Measurements from ENCODE around the gene TMEM9B.

Gene TMEM9B

DNA sequence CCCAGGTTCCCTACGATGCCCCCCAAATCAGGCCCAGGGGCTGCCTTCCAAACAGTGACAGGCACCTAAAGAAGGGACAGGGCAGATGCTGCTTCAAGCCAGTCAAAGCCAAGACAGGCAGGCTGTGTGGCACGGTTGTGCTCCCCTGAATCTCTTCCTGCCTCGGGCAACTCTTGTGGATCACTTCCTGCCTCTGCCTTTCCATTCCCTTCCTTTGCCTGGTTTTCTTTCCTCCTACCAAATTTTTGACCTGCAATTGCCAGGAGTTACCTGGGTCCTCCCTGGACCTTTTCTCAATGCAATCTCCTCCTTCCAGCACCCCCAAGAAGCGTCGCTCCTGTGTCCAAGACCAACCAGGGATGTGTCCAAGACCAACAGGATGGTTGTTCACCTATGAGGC lies 37.0 kb downstream of the TMEM9B start:
- Histone ChIP-seq H3K9ac (ENCODE audit: low read depth, low read length) (no peak overlapping the region), H3K27me3 (ENCODE audit: insufficient read depth, low read length) (no peaks in the 10 kb centered on the region), H3K4me1 (ENCODE audit: insufficient read depth, low read length) (0 out of 2 replicates have a peak, but pooled peaks cover under 1% of the 10 kb centered on the region), H3K36me3 (ENCODE audit: insufficient read depth, low read length) (peaks cover 12% of the 10 kb centered on the region), H3K9me3 (ENCODE audit: insufficient read depth, low read depth, low read length) (no peaks in the 10 kb centered on the region), H3K27ac (ENCODE audit: low read depth, low read length) (no peak overlapping the region), H3K4me3 (ENCODE audit: low read length) (no peak overlapping the region)
- 91% methylated on average over 5 of the region's 5 CpGs for WGBS

DNA sequence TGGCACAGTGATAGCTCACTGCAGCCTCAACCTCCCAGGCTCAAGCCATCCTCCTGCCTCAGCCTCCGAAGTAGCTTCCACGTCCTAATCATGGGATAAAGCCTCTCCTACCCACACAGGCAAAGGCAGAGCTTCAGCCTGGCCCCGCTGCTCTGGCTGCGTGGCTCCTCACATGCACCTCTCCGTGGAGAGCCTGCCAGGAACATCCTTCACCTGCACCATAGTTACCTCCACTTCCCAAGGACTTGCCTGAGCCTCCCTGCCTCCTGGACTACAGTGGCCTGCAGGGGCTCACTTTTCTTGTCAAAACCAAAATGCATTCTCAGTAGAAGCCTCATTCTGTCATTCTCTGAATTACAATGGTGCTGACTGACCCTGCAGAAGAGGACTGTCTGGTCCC lies 38.0 kb downstream of the TMEM9B start:
- 93% methylated on average over 5 of the region's 5 CpGs for WGBS
- Histone ChIP-seq H3K4me3 (ENCODE audit: low read length) (no peak overlapping the region), H3K27ac (ENCODE audit: low read depth, low read length) (no peak overlapping the region), H3K9ac (ENCODE audit: low read depth, low read length) (no peak overlapping the region), H3K27me3 (ENCODE audit: insufficient read depth, low read length) (no peaks in the 10 kb centered on the region), H3K36me3 (ENCODE audit: insufficient read depth, low read length) (peaks cover 22% of the 10 kb centered on the region), H3K9me3 (ENCODE audit: insufficient read depth, low read depth, low read length) (no peaks in the 10 kb centered on the region), H3K4me1 (ENCODE audit: insufficient read depth, low read length) (no peaks in the 10 kb centered on the region)

DNA sequence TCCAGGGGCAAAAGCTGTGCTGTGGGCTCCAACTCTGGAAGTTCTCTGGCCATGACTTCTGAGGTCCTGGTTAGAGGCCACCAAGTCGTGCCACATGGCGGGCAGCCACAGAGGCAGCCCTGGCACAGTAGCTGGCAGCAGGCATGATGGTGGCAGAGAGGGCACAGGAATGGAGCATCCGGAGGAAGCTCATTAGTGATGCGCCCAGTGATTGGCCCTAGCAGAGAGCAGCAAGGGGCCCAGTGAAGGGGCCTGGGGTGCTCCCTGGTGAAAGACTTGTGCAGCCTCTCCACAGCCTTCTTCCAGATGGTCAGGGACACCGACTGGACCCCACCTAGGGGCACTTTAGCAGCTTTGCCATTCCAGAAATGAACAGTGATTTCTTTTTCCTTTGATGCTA lies 38.5 kb downstream of the TMEM9B start:
- Histone ChIP-seq H3K27me3 (ENCODE audit: insufficient read depth, low read length) (no peaks in the 10 kb centered on the region), H3K9me3 (ENCODE audit: insufficient read depth, low read depth, low read length) (no peaks in the 10 kb centered on the region), H3K27ac (ENCODE audit: low read depth, low read length) (no peak overlapping the region), H3K9ac (ENCODE audit: low read depth, low read length) (no peak overlapping the region), H3K4me1 (ENCODE audit: insufficient read depth, low read length) (no peaks in the 10 kb centered on the region), H3K36me3 (ENCODE audit: insufficient read depth, low read length) (peaks cover 27% of the 10 kb centered on the region), H3K4me3 (ENCODE audit: low read length) (no peak overlapping the region)
- 94% methylated on average over 5 of the region's 5 CpGs for WGBS

DNA sequence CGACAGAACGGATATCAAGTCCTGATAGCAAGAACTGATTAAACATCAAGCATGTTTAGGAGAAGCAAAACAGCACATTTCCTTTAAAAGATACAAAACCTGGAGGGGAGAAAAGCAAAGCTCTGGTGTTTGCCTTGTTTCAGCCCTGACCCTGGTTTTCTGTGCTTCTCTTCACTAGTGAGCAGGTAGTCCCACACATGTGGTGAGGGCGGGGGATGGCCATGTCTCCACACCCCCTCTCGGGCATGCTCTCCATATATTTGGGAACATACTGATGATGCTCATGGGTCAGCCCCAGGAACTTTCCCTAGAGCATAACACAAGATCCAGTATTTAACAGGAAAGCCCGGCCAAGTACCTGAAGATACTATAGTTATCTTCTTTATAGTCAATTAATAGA lies 41.6 kb downstream of the TMEM9B start:
- Histone ChIP-seq H3K9me3 (ENCODE audit: insufficient read depth, low read depth, low read length) (no peaks in the 10 kb centered on the region), H3K27ac (ENCODE audit: low read depth, low read length) (no peak overlapping the region; the same call in 1 of the 2 replicates), H3K9ac (ENCODE audit: low read depth, low read length) (no peak overlapping the region), H3K4me3 (ENCODE audit: low read length) (no peak overlapping the region), H3K27me3 (ENCODE audit: insufficient read depth, low read length) (no peaks in the 10 kb centered on the region), H3K4me1 (ENCODE audit: insufficient read depth, low read length) (peaks cover 5% of the 10 kb centered on the region; the same call in 1 of the 2 replicates), H3K36me3 (ENCODE audit: insufficient read depth, low read length) (peaks cover 55% of the 10 kb centered on the region)
- 89% methylated on average over 4 of the region's 5 CpGs for WGBS

DNA sequence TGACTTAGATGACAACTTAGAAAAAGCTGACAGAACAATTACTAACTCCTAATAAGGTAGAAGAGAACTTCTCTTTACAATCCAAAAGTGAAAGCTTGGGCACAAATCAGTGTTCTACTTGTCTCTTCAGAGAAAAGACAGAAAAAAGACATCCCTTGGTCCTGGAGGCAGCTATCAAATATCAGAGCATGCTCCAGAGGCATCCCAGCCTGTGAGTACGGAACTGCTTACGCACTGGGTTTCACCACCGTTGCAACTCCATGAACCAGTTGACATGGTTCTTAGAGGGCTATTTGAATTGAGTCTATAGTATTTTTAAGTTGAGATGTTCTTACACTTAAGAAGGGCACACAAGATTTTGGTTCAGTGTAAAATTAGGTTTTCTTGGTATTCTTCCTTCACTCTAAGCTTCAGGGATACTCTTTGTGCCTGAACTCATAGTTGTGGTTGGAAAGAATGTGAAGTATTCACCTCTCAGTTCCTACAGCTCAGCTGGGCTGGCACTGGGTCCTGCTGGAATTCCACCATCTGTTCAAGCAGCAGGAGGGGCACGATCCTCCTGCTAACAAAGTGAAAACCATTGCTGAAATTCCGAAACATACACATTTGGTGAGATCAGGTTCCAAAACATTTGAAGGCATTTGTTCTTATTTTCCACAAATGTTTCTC lies 47.0 kb downstream of the TMEM9B start:
- Histone ChIP-seq H3K9ac (ENCODE audit: low read depth, low read length) (peak overlapping the region; percentile 21; the same call in 1 of the 2 replicates), H3K9me3 (ENCODE audit: insufficient read depth, low read depth, low read length) (no peaks in the 10 kb centered on the region), H3K36me3 (ENCODE audit: insufficient read depth, low read length) (peaks cover 68% of the 10 kb centered on the region), H3K27me3 (ENCODE audit: insufficient read depth, low read length) (no peaks in the 10 kb centered on the region), H3K27ac (ENCODE audit: low read depth, low read length) (peak overlapping the region; percentile 75), H3K4me1 (ENCODE audit: insufficient read depth, low read length) (peaks cover 14% of the 10 kb centered on the region; the same call in 1 of the 2 replicates), H3K4me3 (ENCODE audit: low read length) (no peak overlapping the region; the same call in 1 of the 2 replicates)
- 83% methylated on average over 5 of the region's 5 CpGs for WGBS

DNA sequence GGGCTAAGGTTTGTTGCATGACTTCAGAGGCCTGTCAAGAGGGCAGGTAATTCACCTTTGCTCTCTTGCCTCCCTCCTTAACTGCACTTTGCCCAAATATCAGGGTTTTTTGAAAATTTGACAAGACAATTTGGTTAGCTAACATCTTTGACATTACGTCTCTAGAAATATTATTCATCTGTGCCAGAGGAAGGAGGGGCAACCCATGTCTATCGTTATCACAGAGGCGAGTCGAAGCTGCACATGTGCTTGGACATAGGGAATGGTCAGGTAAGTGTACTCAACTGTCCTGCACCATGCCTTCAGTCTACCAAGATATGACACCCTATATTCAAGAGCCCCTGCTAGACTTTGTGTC lies 49.6 kb downstream of the TMEM9B start:
- no peak overlapping the region for H3K27ac ChIP-seq (ENCODE audit: low read depth, low read length)

DNA sequence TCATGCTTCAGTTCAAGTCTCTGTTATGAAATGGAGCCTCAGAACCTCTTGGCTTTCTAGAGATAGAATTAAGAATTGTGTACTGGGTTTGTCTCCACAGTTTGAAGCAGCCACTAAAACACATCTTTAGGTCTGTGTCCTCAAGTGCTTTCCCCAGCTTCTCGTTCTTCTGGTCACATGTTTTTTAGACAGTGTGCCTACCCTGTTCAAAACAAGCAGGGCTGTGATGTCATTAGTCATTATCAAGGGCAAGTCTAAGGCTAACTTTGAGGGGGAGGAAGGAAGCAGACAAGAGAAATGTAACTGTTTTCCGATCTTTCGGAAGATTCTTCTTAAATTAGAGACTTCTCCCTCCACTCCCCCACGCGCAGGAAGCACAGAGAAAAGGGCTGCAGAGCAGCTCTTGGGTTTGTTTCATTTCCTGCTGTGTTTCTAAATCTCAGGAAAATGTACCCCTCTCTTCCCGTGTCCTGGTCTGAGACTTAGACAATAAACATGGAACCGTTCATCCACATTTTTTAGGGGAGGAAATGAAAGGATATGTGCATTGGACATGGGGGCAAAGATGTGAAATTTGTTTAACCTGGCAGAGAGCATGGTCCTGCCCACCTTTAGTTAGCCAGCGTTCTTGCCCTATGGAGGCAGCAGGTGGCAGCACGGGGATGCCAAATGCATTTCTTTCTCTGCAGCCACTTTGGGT lies 50.1 kb downstream of the TMEM9B start:
- H3K36me3 ChIP-seq (ENCODE audit: insufficient read depth, low read length), result peaks cover 38% of the 10 kb centered on the region
- WGBS, result 64% methylated on average over 9 of the region's 9 CpGs
- peaks cover 14% of the 10 kb centered on the region for H3K27me3 ChIP-seq (ENCODE audit: insufficient read depth, low read length)
- no peak overlapping the region for H3K9ac ChIP-seq (ENCODE audit: low read depth, low read length)
- no peak overlapping the region for H3K4me3 ChIP-seq (ENCODE audit: low read length)
- no peak overlapping the region for H3K27ac ChIP-seq (ENCODE audit: low read depth, low read length)
- peaks cover 23% of the 10 kb centered on the region; the same call in 1 of the 2 replicates for H3K4me1 ChIP-seq (ENCODE audit: insufficient read depth, low read length)
- H3K9me3 ChIP-seq (ENCODE audit: insufficient read depth, low read depth, low read length), result no peaks in the 10 kb centered on the region

More for the DNA sequence above, 49.6 kb downstream of the TMEM9B start:
- peaks cover 19% of the 10 kb centered on the region; the same call in 1 of the 2 replicates for H3K4me1 ChIP-seq (ENCODE audit: insufficient read depth, low read length)
- 92% methylated on average over 4 of the region's 4 CpGs for WGBS
- H3K4me3 ChIP-seq (ENCODE audit: low read length), result no peak overlapping the region
- no peaks in the 10 kb centered on the region for H3K9me3 ChIP-seq (ENCODE audit: insufficient read depth, low read depth, low read length)
- H3K9ac ChIP-seq (ENCODE audit: low read depth, low read length), result no peak overlapping the region
- peaks cover 9% of the 10 kb centered on the region for H3K27me3 ChIP-seq (ENCODE audit: insufficient read depth, low read length)
- peaks cover 42% of the 10 kb centered on the region for H3K36me3 ChIP-seq (ENCODE audit: insufficient read depth, low read length)

DNA sequence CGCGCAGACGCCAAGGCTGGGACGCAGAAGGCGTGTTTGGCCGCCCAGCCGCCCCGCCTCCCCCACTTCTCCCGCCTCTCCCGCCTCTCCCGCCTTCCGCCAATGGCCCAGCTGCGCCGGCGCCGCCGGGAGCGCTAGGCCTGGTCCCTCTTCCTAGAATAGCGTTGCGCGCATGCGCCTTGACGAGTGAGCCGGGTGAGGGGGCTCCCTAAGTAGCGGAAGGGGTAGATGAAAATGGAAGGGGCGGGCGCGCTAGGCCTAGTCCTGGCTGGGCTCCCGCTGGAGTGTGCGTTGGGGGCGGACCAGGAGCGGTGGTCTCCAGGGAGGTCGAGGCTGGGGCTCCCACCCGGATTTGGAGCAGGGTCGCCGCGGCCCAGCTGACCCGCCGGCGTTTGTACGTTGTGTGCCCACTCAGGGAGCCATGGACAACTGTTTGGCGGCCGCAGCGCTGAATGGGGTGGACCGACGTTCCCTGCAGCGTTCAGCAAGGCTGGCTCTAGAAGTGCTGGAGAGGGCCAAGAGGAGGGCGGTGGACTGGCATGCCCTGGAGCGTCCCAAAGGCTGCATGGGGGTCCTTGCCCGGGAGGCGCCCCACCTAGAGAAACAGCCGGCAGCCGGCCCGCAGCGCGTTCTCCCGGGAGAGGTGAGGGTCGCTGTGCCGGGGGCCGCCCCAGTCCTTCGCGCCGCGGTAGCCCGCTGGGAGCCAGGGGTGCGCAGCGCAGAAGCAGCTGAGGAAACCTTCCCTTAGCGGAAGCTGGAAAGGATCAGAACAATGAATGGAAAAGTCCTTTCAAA lies 53.0 kb downstream of the TMEM9B start, which contains the start of gene AKIP1:
Gene AKIP1, plus strand, starts transcription at position 161 of the 795 bp plus-strand sequence. Its CDS starts 261 bp downstream, at position 422.
- Histone ChIP-seq H3K27me3 (ENCODE audit: insufficient read depth, low read length) (peaks cover 25% of the 10 kb centered on the region), H3K4me3 (ENCODE audit: low read length) (peak within 1 kb of the TSS; percentile 72), H3K36me3 (ENCODE audit: insufficient read depth, low read length) (peaks cover 10% of the 10 kb centered on the region), H3K9me3 (ENCODE audit: insufficient read depth, low read depth, low read length) (no peaks in the 10 kb centered on the region), H3K27ac (ENCODE audit: low read depth, low read length) (peak within 1 kb of the TSS; percentile 65), H3K9ac (ENCODE audit: low read depth, low read length) (peak within 1 kb of the TSS; percentile 73), H3K4me1 (ENCODE audit: insufficient read depth, low read length) (peaks cover 9% of the 10 kb centered on the region; the same call in 1 of the 2 replicates)
- under 1% methylated on average over 68 of the region's 68 CpGs for WGBS

DNA sequence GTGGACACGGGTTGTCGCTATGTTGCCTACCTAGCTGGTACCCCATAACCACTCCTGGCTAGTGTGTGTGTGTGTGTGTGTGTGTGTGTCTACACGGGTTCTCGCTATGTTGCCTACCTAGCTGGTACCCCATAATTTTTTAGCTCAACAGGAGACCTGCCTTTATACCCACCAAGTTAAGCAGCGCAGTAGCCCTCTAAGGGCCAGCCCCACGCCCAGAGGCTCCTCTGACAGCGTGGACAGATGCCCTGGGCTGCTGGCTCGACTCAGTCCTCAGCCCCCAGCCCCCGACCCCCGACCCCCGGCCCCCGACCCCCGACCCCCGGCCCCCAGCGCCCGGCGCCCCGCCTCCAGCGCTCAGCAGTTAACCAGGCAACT lies 53.6 kb downstream of the TMEM9B start:
- peak overlapping the region; percentile 28; the same call in 1 of the 2 replicates for H3K9ac ChIP-seq (ENCODE audit: low read depth, low read length)
- H3K9me3 ChIP-seq (ENCODE audit: insufficient read depth, low read depth, low read length), result no peaks in the 10 kb centered on the region
- H3K36me3 ChIP-seq (ENCODE audit: insufficient read depth, low read length), result peaks cover 6% of the 10 kb centered on the region
- H3K27me3 ChIP-seq (ENCODE audit: insufficient read depth, low read length), result peaks cover 25% of the 10 kb centered on the region
- H3K4me1 ChIP-seq (ENCODE audit: insufficient read depth, low read length), result peaks cover 9% of the 10 kb centered on the region; the same call in 1 of the 2 replicates
- 0% methylated on average over 10 of the region's 19 CpGs for WGBS
- no peak overlapping the region for H3K27ac ChIP-seq (ENCODE audit: low read depth, low read length)
- peak overlapping the region; percentile 56 for H3K4me3 ChIP-seq (ENCODE audit: low read length)

DNA sequence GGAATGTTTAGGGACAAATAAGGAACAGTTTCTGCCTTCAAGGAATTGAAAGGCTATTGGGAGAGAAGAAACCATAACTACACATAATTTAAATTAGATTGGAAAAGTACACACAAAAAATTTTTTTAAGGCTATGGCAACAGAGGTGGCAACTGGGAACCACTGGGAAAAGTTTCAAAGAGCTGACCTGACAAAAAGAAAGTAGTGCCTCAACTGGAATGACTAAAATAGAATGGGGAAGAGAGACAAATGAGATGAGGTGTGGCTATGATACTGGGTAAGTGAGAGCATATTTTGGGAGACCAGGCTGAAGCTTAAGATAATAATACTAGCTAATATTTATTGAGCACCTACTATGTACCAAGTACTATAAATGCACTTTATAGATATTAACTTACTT lies 56.1 kb downstream of the TMEM9B start:
- Histone ChIP-seq H3K27me3 (ENCODE audit: insufficient read depth, low read length) (peaks cover 25% of the 10 kb centered on the region), H3K9ac (ENCODE audit: low read depth, low read length) (no peak overlapping the region), H3K4me3 (ENCODE audit: low read length) (no peak overlapping the region), H3K36me3 (ENCODE audit: insufficient read depth, low read length) (no peaks in the 10 kb centered on the region), H3K9me3 (ENCODE audit: insufficient read depth, low read depth, low read length) (no peaks in the 10 kb centered on the region), H3K4me1 (ENCODE audit: insufficient read depth, low read length) (peaks cover 9% of the 10 kb centered on the region; the same call in 1 of the 2 replicates), H3K27ac (ENCODE audit: low read depth, low read length) (no peak overlapping the region)

DNA sequence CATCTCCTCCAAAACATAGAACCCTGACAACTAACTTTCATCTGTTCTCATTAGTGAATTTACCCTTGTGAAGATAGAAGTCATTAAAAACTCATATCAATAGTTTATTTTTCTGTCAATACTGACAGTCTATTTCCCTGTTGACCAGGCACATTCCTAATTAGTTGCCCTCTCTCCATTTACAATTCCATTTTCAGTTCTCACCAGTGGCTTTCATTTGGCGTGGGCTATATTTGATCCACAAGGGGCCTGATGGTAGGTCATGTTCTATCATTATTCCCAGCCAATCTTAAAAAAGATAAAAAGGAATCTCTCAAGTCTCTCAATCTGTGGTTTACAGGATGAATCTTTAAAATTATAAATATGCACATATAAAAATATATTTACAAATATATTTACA lies 57.1 kb downstream of the TMEM9B start:
- H3K4me1 ChIP-seq (ENCODE audit: insufficient read depth, low read length), result peaks cover 6% of the 10 kb centered on the region; the same call in 1 of the 2 replicates

More for the DNA sequence above, 57.1 kb downstream of the TMEM9B start:
- no peak overlapping the region for H3K27ac ChIP-seq (ENCODE audit: low read depth, low read length)
- H3K9ac ChIP-seq (ENCODE audit: low read depth, low read length), result no peak overlapping the region
- H3K36me3 ChIP-seq (ENCODE audit: insufficient read depth, low read length), result no peaks in the 10 kb centered on the region
- WGBS, result 93% methylated on average over 1 of the region's 1 CpG
- H3K9me3 ChIP-seq (ENCODE audit: insufficient read depth, low read depth, low read length), result no peaks in the 10 kb centered on the region
- peaks cover 25% of the 10 kb centered on the region for H3K27me3 ChIP-seq (ENCODE audit: insufficient read depth, low read length)
- H3K4me3 ChIP-seq (ENCODE audit: low read length), result no peak overlapping the region
